A549 (cell line): ENCODE results near the gene CHTF18.

ENCODE experiments used
- CTCF ChIP-seq: fragments of >200 bp; sonication (Bioruptor Twin); formaldehyde crosslinking; IDR thresholded peaks from 3 replicates; pipeline ENCODE4 v1.5.1; 2016
- GATA3 ChIP-seq: IDR thresholded peaks from 2 replicates; pipeline ENCODE4 v1.6.1; 2012; ENCODE audit warnings: borderline replicate concordance
- HDAC2 ChIP-seq: fragments of 200-600 bp; sonication (generic); IDR thresholded peaks from 2 replicates; pipeline ENCODE4 v1.6.1; 2016
- MAX ChIP-seq: IDR thresholded peaks from 2 replicates; pipeline ENCODE4 v1.6.1; 2012
- POLR2A ChIP-seq: IDR thresholded peaks from 2 replicates; pipeline ENCODE4 v1.6.1; 2012; ENCODE audit warnings: mild to moderate bottlenecking, low read length
- RCOR1 ChIP-seq: fragments of 150-350 bp; IDR thresholded peaks from 2 replicates; pipeline ENCODE4 v1.6.1; 2014; ENCODE audit warnings: antibody characterized with exemption, low read length, low read depth

- TF ChIP-seq HDAC2: no peak
- TF ChIP-seq POLR2A: no peak
- no peak for TF ChIP-seq CTCF
- no peak for TF ChIP-seq RCOR1
- no peak for TF ChIP-seq GATA3
- no peak for TF ChIP-seq MAX
Observed at GRCh38 chr16:772959-773358, 15.5 kb upstream of the CHTF18 start.
